HepG2 (cell line): ENCODE data around the gene STEAP1B.

Experiments used
- JUN ChIP-seq: sonication (generic); formaldehyde crosslinking; IDR thresholded peaks from 2 replicates; pipeline ENCODE4 v1.4.0; 2020; ENCODE audit warnings: mild to moderate bottlenecking, missing genetic modification reagents
- POLR2A ChIP-seq, 2 experiments: IDR thresholded peaks; 2 replicates each; pipeline ENCODE4 v1.6.1; 2011; ENCODE audit warnings: low read depth in 2 of 2, low read length in 2 of 2, mild to moderate bottlenecking in 1 of 2, moderate library complexity in 1 of 2; ENCODE audit not compliant: insufficient read depth in 1 of 2
- SOX6 ChIP-seq, 2 experiments: fragments of 450-650 bp in 1 of 2; sonication (generic) in 1 of 2; formaldehyde crosslinking in 1 of 2; IDR thresholded peaks; 2 replicates each; pipeline versions ENCODE4 v1.4.0 to v1.6.1; 2017 to 2020; ENCODE audit warnings: antibody characterized with exemption in 1 of 2, mild to moderate bottlenecking in 1 of 2, missing genetic modification reagents in 1 of 2
- TOE1 ChIP-seq: sonication (generic); formaldehyde crosslinking; IDR thresholded peaks from 2 replicates; pipeline ENCODE4 v1.4.0; 2020; ENCODE audit warnings: mild to moderate bottlenecking, missing genetic modification reagents
- ZNF136 ChIP-seq: sonication (generic); formaldehyde crosslinking; IDR thresholded peaks from 2 replicates; pipeline ENCODE4 v1.8.1; 2022; ENCODE audit warnings: low read depth, mild to moderate bottlenecking, moderate library complexity, missing genetic modification reagents
- ZNF83 ChIP-seq: sonication (generic); formaldehyde crosslinking; IDR thresholded peaks from 2 replicates; pipeline ENCODE4 v1.4.0; 2020; ENCODE audit warnings: missing genetic modification reagents, mild to moderate bottlenecking, borderline replicate concordance
- TF ChIP-seq, protein P1 (sequence below): IDR thresholded peaks from 2 replicates; pipeline ENCODE4 v1.6.1; 2016
- TF ChIP-seq, protein P2 (sequence below): sonication (generic); formaldehyde crosslinking; IDR thresholded peaks from 2 replicates; pipeline ENCODE4 v1.9.0; 2021; ENCODE audit warnings: missing genetic modification reagents, borderline replicate concordance
- TF ChIP-seq, protein P3 (sequence below): sonication (generic); formaldehyde crosslinking; IDR thresholded peaks from one replicate; pipeline ENCODE4 v1.5.1; 2020; ENCODE audit warnings: mild to moderate bottlenecking, missing genetic modification reagents; ENCODE audit errors: not compliant biosample characterization
- TF ChIP-seq, protein P4 (sequence below): IDR thresholded peaks from 2 replicates; pipeline ENCODE4 v1.6.1; 2018; ENCODE audit warnings: missing genetic modification reagents, mild to moderate bottlenecking, missing compliant biosample characterization

DNA sequence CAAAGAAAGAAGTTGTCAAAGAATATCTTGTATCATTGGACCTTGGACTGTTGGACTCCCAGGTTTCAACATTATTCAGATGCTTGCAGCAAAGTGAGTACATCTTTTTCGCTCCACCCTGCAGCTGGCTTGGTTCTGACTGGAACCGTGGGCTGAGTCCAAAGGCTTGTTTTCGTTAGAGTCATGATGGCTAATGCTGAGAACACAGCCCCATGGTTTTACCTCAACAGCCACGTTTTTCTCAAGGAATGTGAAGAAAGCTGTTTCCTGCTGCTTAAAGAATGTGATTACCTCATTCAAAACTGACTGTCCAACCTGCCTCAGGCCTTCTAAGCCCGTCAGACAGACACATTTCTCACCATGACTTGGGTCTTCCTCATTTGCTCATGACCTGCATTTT, 69.5 kb downstream of the STEAP1B start:
- TF ChIP-seq, protein P1, sequence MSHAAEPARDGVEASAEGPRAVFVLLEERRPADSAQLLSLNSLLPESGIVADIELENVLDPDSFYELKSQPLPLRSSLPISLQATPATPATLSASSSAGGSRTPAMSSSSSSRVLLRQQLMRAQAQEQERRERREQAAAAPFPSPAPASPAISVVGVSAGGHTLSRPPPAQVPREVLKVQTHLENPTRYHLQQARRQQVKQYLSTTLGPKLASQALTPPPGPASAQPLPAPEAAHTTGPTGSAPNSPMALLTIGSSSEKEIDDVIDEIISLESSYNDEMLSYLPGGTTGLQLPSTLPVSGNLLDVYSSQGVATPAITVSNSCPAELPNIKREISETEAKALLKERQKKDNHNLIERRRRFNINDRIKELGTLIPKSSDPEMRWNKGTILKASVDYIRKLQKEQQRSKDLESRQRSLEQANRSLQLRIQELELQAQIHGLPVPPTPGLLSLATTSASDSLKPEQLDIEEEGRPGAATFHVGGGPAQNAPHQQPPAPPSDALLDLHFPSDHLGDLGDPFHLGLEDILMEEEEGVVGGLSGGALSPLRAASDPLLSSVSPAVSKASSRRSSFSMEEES (CRISPR knock-in tag) = no peak
- TF ChIP-seq ZNF136 = no peak
- TF ChIP-seq, protein P2, sequence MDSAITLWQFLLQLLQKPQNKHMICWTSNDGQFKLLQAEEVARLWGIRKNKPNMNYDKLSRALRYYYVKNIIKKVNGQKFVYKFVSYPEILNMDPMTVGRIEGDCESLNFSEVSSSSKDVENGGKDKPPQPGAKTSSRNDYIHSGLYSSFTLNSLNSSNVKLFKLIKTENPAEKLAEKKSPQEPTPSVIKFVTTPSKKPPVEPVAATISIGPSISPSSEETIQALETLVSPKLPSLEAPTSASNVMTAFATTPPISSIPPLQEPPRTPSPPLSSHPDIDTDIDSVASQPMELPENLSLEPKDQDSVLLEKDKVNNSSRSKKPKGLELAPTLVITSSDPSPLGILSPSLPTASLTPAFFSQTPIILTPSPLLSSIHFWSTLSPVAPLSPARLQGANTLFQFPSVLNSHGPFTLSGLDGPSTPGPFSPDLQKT (CRISPR knock-in tag) = no peak
- TF ChIP-seq, protein P3, sequence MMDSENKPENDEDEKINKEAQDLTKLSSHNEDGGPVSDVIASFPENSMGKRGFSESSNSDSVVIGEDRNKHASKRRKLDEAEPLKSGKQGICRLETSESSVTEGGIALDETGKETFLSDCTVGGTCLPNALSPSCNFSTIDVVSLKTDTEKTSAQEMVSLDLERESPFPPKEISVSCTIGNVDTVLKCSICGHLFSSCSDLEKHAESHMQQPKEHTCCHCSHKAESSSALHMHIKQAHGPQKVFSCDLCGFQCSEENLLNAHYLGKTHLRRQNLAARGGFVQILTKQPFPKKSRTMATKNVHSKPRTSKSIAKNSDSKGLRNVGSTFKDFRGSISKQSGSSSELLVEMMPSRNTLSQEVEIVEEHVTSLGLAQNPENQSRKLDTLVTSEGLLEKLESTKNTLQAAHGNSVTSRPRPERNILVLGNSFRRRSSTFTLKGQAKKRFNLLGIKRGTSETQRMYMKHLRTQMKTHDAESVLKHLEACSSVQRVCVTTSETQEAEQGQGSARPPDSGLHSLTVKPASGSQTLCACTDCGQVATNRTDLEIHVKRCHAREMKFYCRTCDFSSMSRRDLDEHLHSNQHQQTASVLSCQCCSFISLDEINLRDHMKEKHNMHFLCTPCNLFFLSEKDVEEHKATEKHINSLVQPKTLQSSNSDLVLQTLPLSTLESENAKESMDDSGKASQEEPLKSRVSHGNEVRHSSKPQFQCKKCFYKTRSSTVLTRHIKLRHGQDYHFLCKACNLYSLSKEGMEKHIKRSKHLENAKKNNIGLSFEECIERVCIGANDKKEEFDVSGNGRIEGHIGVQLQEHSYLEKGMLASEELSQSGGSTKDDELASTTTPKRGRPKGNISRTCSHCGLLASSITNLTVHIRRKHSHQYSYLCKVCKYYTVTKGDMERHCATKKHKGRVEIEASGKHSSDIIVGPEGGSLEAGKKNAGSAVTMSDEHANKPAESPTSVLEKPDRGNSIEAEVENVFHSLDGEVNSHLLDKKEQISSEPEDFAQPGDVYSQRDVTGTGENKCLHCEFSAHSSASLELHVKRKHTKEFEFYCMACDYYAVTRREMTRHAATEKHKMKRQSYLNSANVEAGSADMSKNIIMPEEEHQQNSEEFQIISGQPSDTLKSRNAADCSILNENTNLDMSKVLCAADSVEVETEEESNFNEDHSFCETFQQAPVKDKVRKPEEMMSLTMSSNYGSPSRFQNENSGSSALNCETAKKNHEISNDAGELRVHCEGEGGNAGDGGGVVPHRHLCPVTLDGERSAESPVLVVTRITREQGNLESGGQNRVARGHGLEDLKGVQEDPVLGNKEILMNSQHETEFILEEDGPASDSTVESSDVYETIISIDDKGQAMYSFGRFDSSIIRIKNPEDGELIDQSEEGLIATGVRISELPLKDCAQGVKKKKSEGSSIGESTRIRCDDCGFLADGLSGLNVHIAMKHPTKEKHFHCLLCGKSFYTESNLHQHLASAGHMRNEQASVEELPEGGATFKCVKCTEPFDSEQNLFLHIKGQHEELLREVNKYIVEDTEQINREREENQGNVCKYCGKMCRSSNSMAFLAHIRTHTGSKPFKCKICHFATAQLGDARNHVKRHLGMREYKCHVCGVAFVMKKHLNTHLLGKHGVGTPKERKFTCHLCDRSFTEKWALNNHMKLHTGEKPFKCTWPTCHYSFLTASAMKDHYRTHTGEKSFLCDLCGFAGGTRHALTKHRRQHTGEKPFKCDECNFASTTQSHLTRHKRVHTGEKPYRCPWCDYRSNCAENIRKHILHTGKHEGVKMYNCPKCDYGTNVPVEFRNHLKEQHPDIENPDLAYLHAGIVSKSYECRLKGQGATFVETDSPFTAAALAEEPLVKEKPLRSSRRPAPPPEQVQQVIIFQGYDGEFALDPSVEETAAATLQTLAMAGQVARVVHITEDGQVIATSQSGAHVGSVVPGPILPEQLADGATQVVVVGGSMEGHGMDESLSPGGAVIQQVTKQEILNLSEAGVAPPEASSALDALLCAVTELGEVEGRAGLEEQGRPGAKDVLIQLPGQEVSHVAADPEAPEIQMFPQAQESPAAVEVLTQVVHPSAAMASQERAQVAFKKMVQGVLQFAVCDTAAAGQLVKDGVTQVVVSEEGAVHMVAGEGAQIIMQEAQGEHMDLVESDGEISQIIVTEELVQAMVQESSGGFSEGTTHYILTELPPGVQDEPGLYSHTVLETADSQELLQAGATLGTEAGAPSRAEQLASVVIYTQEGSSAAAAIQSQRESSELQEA = no peak
- TF ChIP-seq POLR2A (IDR thresholded peaks at IDR 0.05; ENCODE audit: insufficient read depth in 1 of 2, low read depth in 2 of 2, low read length in 2 of 2) = no peak
- no peak for TF ChIP-seq SOX6 (IDR thresholded peaks at IDR 0.05)
- no peak for TF ChIP-seq SOX6 (CRISPR knock-in tag; IDR thresholded peaks at IDR 0.05)
- TF ChIP-seq JUN = no peak
- TF ChIP-seq, protein P4, sequence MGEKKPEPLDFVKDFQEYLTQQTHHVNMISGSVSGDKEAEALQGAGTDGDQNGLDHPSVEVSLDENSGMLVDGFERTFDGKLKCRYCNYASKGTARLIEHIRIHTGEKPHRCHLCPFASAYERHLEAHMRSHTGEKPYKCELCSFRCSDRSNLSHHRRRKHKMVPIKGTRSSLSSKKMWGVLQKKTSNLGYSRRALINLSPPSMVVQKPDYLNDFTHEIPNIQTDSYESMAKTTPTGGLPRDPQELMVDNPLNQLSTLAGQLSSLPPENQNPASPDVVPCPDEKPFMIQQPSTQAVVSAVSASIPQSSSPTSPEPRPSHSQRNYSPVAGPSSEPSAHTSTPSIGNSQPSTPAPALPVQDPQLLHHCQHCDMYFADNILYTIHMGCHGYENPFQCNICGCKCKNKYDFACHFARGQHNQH (CRISPR knock-in tag) = no peak
- no peak for TF ChIP-seq ZNF83 (CRISPR knock-in tag)
- no peak for TF ChIP-seq TOE1
